Neural cell (in vitro differentiated cells): ENCODE measurements around the gene ACTL8.

ENCODE experiments used
- CTCF ChIP-seq: fragments of 450-650 bp; IDR thresholded peaks from 2 replicates; pipeline ENCODE4 v1.5.1; 2014; ENCODE audit warnings: antibody characterized with exemption, mild to moderate bottlenecking, moderate library complexity; ENCODE audit not compliant: poor library complexity, severe bottlenecking
- EP300 ChIP-seq: fragments of 450-650 bp; conservative IDR thresholded peaks from 2 replicates; pipeline ENCODE4 v1.6.1; 2014; ENCODE audit warnings: antibody characterized with exemption, mild to moderate bottlenecking, moderate library complexity; ENCODE audit not compliant: poor library complexity, severe bottlenecking
- POLR2AphosphoS5 ChIP-seq: IDR thresholded peaks from 2 replicates; pipeline ENCODE4 v1.6.1; 2012
- RAD21 ChIP-seq: fragments of 450-650 bp; conservative IDR thresholded peaks from 2 replicates; pipeline ENCODE4 v1.6.1; 2014; ENCODE audit warnings: antibody characterized with exemption, mild to moderate bottlenecking, moderate library complexity
- REST ChIP-seq: IDR thresholded peaks from 2 replicates; pipeline ENCODE4 v1.6.1; 2012; ENCODE audit warnings: borderline replicate concordance

- no peak for TF ChIP-seq POLR2AphosphoS5
- TF ChIP-seq RAD21 = no peak
- no peak for TF ChIP-seq REST
- no peak for TF ChIP-seq CTCF
- TF ChIP-seq EP300 = no peak
These were observed 76.5 kb downstream of the ACTL8 start for GRCh38 chr1:17831597-17831996.
